ENCODE results near the gene KIF21A.

The KIF21A gene

GRCh38 chr12:39278426-39278825 is 164.5 kb downstream of the KIF21A start:
- peaks cover 14% of the 10 kb centered on the region for H3K27me3 ChIP-seq (ENCODE audit: low read depth, low read length)
- H3K4me1 ChIP-seq (ENCODE audit: low read length), result peaks cover 19% of the 10 kb centered on the region
- no peak overlapping the region for H3K4me2 ChIP-seq (ENCODE audit: low read length)
- TF ChIP-seq EZH2phosphoT487 (IDR thresholded peaks at IDR 0.05; ENCODE audit: low read depth), result no peak
- no peak for TF ChIP-seq CTCF (IDR thresholded peaks at IDR 0.05; ENCODE audit: low read depth, low read length)
- no peaks in the 10 kb centered on the region for H3K79me2 ChIP-seq (ENCODE audit: low read length)
- H3K4me3 ChIP-seq (ENCODE audit: low read length), result no peak overlapping the region
- no peak overlapping the region for H3K9ac ChIP-seq (ENCODE audit: low read length)
- H4K20me1 ChIP-seq (ENCODE audit: insufficient read depth, low read length), result no peaks in the 10 kb centered on the region
- no peak overlapping the region for H2AFZ ChIP-seq (ENCODE audit: low read depth, low read length)
- H3K27ac ChIP-seq (ENCODE audit: low read length), result no peak overlapping the region
- no peaks in the 10 kb centered on the region for H3K36me3 ChIP-seq (replicated peaks; ENCODE audit: low read depth, low read length)
- H3K9me3 ChIP-seq (ENCODE audit: insufficient read depth, low read length), result peaks cover 3% of the 10 kb centered on the region; the same call in 1 of the 2 replicates

- peaks cover 19% of the 10 kb centered on the region for H3K4me1 ChIP-seq (ENCODE audit: low read length)
- H3K36me3 ChIP-seq (replicated peaks; ENCODE audit: low read depth, low read length), result no peaks in the 10 kb centered on the region
- no peak overlapping the region for H3K9ac ChIP-seq (ENCODE audit: low read length)
- peak overlapping the region; percentile 52 for H3K4me2 ChIP-seq (ENCODE audit: low read length)
- H3K9me3 ChIP-seq (ENCODE audit: insufficient read depth, low read length), result peaks cover 3% of the 10 kb centered on the region; the same call in 1 of the 2 replicates
- no peaks in the 10 kb centered on the region for H4K20me1 ChIP-seq (ENCODE audit: insufficient read depth, low read length)
- H3K79me2 ChIP-seq (ENCODE audit: low read length), result no peaks in the 10 kb centered on the region
- no peak overlapping the region for H2AFZ ChIP-seq (ENCODE audit: low read depth, low read length)
- peaks cover 14% of the 10 kb centered on the region for H3K27me3 ChIP-seq (ENCODE audit: low read depth, low read length)
- TF ChIP-seq EZH2phosphoT487 (IDR thresholded peaks at IDR 0.05; ENCODE audit: low read depth), result peak; percentile 67; the same call in 1 of the 2 replicates
- TF ChIP-seq CTCF (IDR thresholded peaks at IDR 0.05; ENCODE audit: low read depth, low read length), result no peak
- H3K4me3 ChIP-seq (ENCODE audit: low read length), result 0 out of 2 replicates have a peak overlapping the region, but pooled peaks have one; percentile 7
- H3K27ac ChIP-seq (ENCODE audit: low read length), result no peak overlapping the region
Observed at GRCh38 chr12:39277416-39277815, 165.5 kb downstream of the KIF21A start.

GRCh38 chr12:39275846-39276245 is 167.1 kb downstream of the KIF21A start:
- H3K9me3 ChIP-seq (ENCODE audit: insufficient read depth, low read length), result peaks cover 3% of the 10 kb centered on the region; the same call in 1 of the 2 replicates
- peaks cover 14% of the 10 kb centered on the region for H3K27me3 ChIP-seq (ENCODE audit: low read depth, low read length)
- H3K4me2 ChIP-seq (ENCODE audit: low read length), result no peak overlapping the region
- H2AFZ ChIP-seq (ENCODE audit: low read depth, low read length), result no peak overlapping the region
- no peaks in the 10 kb centered on the region for H3K36me3 ChIP-seq (replicated peaks; ENCODE audit: low read depth, low read length)
- H3K4me3 ChIP-seq (ENCODE audit: low read length), result no peak overlapping the region
- no peak overlapping the region for H3K27ac ChIP-seq (ENCODE audit: low read length)
- no peaks in the 10 kb centered on the region for H4K20me1 ChIP-seq (ENCODE audit: insufficient read depth, low read length)
- no peak for TF ChIP-seq CTCF (IDR thresholded peaks at IDR 0.05; ENCODE audit: low read depth, low read length)
- TF ChIP-seq EZH2phosphoT487 (IDR thresholded peaks at IDR 0.05; ENCODE audit: low read depth), result no peak
- peaks cover 19% of the 10 kb centered on the region for H3K4me1 ChIP-seq (ENCODE audit: low read length)
- no peaks in the 10 kb centered on the region for H3K79me2 ChIP-seq (ENCODE audit: low read length)
- H3K9ac ChIP-seq (ENCODE audit: low read length), result no peak overlapping the region

GRCh38 chr12:39272871-39273655 is 169.9 kb downstream of the KIF21A start:
- no peak overlapping the region for H3K4me3 ChIP-seq (ENCODE audit: low read length)
- H3K36me3 ChIP-seq (replicated peaks; ENCODE audit: low read depth, low read length), result no peaks in the 10 kb centered on the region
- TF ChIP-seq CTCF (IDR thresholded peaks at IDR 0.05; ENCODE audit: low read depth, low read length), result peak; percentile 86
- TF ChIP-seq EZH2phosphoT487 (IDR thresholded peaks at IDR 0.05; ENCODE audit: low read depth), result no peak
- H2AFZ ChIP-seq (ENCODE audit: low read depth, low read length), result no peak overlapping the region
- no peak overlapping the region for H3K27ac ChIP-seq (ENCODE audit: low read length)
- no peak overlapping the region for H3K4me2 ChIP-seq (ENCODE audit: low read length)
- no peaks in the 10 kb centered on the region for H4K20me1 ChIP-seq (ENCODE audit: insufficient read depth, low read length)
- peaks cover 19% of the 10 kb centered on the region for H3K4me1 ChIP-seq (ENCODE audit: low read length)
- no peak overlapping the region for H3K9ac ChIP-seq (ENCODE audit: low read length)
- H3K79me2 ChIP-seq (ENCODE audit: low read length), result no peaks in the 10 kb centered on the region
- H3K27me3 ChIP-seq (ENCODE audit: low read depth, low read length), result peaks cover 8% of the 10 kb centered on the region; the same call in 1 of the 2 replicates
- no peaks in the 10 kb centered on the region for H3K9me3 ChIP-seq (ENCODE audit: insufficient read depth, low read length)
